HFFc6 (cell line): ENCODE measurements around the gene THBS2. TPM values are rescaled to one million over a fixed set of nuclear protein-coding genes. Genes with fewer than 3 reads are reported as not detected.
"Not testable (repeated sequence)": the region's sequence is repeated elsewhere in the genome, so short reads cannot be mapped to it uniquely, and the experiment has no call there.

ENCODE experiments used
- DNase-seq: peaks from one replicate; pipeline ENCODE4 v3.0.0-alpha.2; 2018
- H3K27ac Mint-ChIP-seq: 2 replicates; pipeline ENCODE4 v1.8.0; 2020; ENCODE audit warnings: mild to moderate bottlenecking, mixed read lengths
- H3K27me3 Mint-ChIP-seq: 2 replicates; pipeline ENCODE4 v1.8.0; 2021; ENCODE audit warnings: mild to moderate bottlenecking, moderate library complexity, mixed read lengths; ENCODE audit not compliant: insufficient read depth
- H3K36me3 Mint-ChIP-seq: 2 replicates; pipeline ENCODE4 v1.8.0; 2021; ENCODE audit warnings: low read depth, mixed read lengths
- H3K4me1 Mint-ChIP-seq: 2 replicates; pipeline ENCODE4 v1.8.0; 2020; ENCODE audit warnings: low read depth, mixed read lengths
- H3K4me3 Mint-ChIP-seq: 2 replicates; pipeline ENCODE4 v1.8.0; 2020; ENCODE audit warnings: mild to moderate bottlenecking, moderate library complexity, mixed read lengths
- H3K9me3 Mint-ChIP-seq: 2 replicates; pipeline ENCODE4 v1.8.0; 2020; ENCODE audit warnings: mild to moderate bottlenecking, mixed read lengths
- total RNA-seq, 6 experiments: library from RNA; stranded (reverse); fragmentation: NEBNext Ultra II Directional; extraction: Animal tissue kit (Norgen Biotek cat#: 25700); gene quantifications; 2 replicates in 1 of 6; 3 replicates in 5 of 6; pipeline ENCODE4 v1.2.3, GENCODE V29; 2021
- TF ChIP-seq, protein P1 (sequence below): fragments of 200-600 bp; sonication (generic); IDR thresholded peaks from 2 replicates; pipeline ENCODE4 v1.5.0; 2021; ENCODE audit warnings: antibody characterized with exemption, mild to moderate bottlenecking

THBS2 gene
- total RNA-seq, 6 experiments from 2014 or later: 156 to 254 (median 218) TPM

DNA sequence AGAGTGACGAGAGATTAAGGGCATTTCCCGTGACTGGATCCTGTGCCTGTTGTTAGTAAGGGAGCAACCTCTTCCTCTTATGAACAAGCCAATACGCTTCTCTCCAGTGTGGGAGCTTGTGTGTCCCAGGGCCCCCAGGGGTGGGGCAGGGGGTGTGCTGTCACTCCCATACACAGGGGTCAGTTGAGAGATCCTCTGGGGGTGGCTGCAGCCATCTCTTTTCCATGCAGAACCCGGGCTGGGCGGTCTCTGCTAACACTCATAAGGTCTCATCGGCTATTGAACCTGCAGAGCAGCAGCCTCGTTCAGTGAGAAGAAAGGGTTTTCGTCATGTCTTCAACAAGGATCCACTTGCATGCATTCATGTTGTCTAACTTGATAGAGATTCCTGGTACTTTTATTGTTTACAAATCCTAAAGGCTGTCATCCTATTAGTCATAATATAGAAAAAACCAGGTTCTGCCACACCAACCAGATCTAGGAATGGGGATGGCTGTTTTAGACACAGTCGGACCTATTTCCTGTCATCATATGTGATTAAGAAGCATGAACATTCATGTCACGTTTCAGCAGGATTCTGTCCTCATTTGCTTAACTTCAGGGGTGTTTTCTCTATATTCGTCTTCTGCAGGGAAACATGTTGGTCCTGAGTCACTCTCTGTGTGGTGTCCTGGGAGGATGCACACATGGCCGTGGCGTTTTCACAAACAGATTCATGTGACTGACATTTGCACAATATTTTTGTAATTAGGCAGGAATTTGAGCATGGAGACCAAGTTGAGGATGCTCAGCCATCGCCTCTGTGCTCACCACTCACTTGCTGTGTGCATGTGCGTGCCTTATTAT, 13.3 kb upstream of the THBS2 start:
- Mint-ChIP-seq H3K27ac (peak overlapping the region; percentile 52), H3K36me3 (no peaks in the 10 kb centered on the region), H3K9me3 (peaks cover 3% of the 10 kb centered on the region; the same call in 1 of the 2 replicates), H3K4me1 (peaks cover 57% of the 10 kb centered on the region), H3K4me3 (no peak overlapping the region), H3K27me3 (0 out of 2 replicates have a peak, but pooled peaks cover 7% of the 10 kb centered on the region)
- TF ChIP-seq, protein P1, sequence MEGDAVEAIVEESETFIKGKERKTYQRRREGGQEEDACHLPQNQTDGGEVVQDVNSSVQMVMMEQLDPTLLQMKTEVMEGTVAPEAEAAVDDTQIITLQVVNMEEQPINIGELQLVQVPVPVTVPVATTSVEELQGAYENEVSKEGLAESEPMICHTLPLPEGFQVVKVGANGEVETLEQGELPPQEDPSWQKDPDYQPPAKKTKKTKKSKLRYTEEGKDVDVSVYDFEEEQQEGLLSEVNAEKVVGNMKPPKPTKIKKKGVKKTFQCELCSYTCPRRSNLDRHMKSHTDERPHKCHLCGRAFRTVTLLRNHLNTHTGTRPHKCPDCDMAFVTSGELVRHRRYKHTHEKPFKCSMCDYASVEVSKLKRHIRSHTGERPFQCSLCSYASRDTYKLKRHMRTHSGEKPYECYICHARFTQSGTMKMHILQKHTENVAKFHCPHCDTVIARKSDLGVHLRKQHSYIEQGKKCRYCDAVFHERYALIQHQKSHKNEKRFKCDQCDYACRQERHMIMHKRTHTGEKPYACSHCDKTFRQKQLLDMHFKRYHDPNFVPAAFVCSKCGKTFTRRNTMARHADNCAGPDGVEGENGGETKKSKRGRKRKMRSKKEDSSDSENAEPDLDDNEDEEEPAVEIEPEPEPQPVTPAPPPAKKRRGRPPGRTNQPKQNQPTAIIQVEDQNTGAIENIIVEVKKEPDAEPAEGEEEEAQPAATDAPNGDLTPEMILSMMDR: no peak
- peak; percentile 57 for DNase-seq

DNA sequence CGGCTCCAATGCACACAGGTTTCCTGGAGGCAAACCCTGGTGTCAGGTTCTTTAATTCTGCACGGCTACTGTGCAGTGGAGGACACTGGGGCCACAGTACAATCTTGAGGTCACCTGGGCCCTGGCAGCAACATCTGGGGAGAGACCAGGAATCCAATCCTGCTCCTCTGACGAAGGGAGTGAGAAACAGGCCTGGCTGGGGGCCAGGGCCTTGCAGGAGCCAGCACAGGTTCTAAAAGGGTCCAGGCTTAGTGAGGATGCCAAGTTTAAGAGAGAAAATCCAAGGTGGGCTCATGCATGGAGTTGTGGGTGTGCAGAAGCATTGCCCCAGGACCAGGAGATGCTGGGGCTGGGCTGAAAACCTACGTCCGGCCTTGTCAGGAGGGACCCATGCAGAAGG, 12.6 kb upstream of the THBS2 start:
- H3K27ac Mint-ChIP-seq: no peak overlapping the region
- no peaks in the 10 kb centered on the region for H3K36me3 Mint-ChIP-seq
- peaks cover 3% of the 10 kb centered on the region; the same call in 1 of the 2 replicates for H3K9me3 Mint-ChIP-seq
- no peak overlapping the region for H3K4me3 Mint-ChIP-seq
- TF ChIP-seq, protein P1: no peak
- peaks cover 50% of the 10 kb centered on the region for H3K4me1 Mint-ChIP-seq
- H3K27me3 Mint-ChIP-seq: 0 out of 2 replicates have a peak, but pooled peaks cover 7% of the 10 kb centered on the region
- no peak for DNase-seq

DNA sequence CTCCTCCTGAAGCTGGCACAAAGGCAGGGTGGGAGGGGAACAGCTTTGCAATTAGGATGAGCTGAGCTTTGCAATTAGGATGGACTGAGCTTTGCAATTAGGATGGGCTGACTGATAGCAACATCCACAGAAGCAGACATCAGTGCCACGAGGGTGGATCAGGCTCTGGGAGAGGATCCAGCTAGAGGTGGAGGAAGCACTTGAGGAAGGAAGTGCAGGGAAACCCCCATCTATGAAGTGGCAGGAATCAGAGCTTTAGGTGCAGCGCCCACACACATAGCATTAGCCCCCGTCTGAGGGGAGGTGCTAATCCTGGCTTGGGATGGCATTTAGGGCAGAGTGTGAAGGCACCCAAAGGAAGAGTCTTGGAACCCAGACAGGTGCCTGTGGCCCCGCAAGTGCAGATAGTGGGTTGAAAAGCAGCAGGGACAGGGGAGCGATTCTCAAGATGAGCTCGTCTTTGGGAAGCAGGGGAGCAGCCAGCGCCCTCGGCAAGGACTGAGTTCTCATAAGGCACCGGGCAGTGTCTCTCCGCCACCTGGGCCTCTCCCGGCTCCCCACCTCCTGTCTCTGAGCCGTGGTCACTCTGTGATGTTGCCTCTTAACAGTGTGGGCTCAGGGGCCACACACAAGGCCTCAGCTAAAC, 12.0 kb upstream of the THBS2 start:
- TF ChIP-seq, protein P1: no peak
- H3K27ac Mint-ChIP-seq: no peak overlapping the region
- H3K36me3 Mint-ChIP-seq: no peaks in the 10 kb centered on the region
- peaks cover 3% of the 10 kb centered on the region; the same call in 1 of the 2 replicates for H3K9me3 Mint-ChIP-seq
- no peak overlapping the region for H3K4me3 Mint-ChIP-seq
- H3K4me1 Mint-ChIP-seq: peaks cover 45% of the 10 kb centered on the region
- H3K27me3 Mint-ChIP-seq: 0 out of 2 replicates have a peak, but pooled peaks cover 7% of the 10 kb centered on the region
- DNase-seq: no peak

DNA sequence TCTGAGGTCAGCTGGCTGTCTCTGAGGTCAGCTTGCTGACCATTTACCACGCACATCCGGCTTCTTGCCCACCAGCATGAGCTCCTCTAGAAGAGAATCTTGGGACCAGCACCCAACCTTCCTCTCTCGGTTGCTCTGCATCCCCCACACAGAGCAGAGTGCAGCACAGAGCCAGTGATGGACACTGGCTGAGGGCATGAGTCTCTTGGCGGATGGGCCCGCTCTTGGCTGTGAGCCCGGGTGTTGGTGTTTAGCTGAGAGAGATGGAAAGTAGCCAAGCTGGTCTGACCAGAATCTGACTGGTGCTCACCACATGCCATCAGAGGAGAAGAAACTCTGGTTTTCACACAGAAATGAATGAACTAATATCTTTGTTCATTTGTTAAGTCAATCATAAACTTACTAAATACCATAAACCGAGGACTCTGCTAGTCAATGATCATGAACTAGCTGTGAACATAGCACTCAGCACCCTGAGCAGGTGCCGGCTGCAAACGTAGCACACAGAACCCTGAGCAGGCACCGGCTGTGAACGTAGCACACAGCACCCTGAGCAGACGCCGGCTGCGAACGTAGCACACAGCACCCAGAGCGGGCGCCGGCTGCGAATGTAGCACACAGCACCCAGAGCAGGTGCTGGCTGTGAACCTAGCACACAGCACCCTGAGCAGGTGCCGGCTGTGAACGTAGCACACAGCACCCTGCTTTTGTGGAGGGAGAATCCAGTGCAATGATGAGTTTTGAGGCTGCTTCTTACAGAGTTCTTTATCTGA, 10.4 kb upstream of the THBS2 start:
- DNase-seq: peak; percentile 56
- H3K36me3 Mint-ChIP-seq: no peaks in the 10 kb centered on the region
- peaks cover 30% of the 10 kb centered on the region for H3K4me1 Mint-ChIP-seq
- no peak overlapping the region for H3K4me3 Mint-ChIP-seq
- peaks cover 7% of the 10 kb centered on the region; the same call in 1 of the 2 replicates for H3K27me3 Mint-ChIP-seq
- TF ChIP-seq, protein P1: no peak
- H3K9me3 Mint-ChIP-seq: peaks cover 3% of the 10 kb centered on the region; the same call in 1 of the 2 replicates
- no peak overlapping the region for H3K27ac Mint-ChIP-seq

DNA sequence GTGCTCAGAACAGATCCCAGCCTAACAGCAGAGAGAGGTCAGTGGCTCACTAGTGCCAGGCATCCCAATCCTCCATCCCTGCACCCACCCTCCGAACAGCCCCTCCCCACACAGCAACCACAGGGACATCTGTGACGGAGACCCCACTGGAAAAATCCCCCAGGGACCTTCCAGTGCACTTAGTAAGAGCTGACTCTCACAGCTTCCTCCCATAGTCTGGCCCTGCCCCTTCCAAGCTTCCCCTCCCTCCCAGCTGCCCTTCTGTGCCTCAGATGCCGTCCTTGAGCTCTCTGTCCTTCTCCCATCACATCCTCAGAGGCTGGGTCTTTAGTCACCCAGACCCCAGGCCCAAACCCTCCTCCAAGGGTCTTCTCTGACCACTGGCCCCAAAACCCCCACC, 9.7 kb upstream of the THBS2 start:
- peaks cover 10% of the 10 kb centered on the region for H3K27me3 Mint-ChIP-seq
- no peaks in the 10 kb centered on the region for H3K36me3 Mint-ChIP-seq
- H3K4me1 Mint-ChIP-seq: peaks cover 28% of the 10 kb centered on the region
- no peak for DNase-seq
- H3K9me3 Mint-ChIP-seq: peaks cover 4% of the 10 kb centered on the region; the same call in 1 of the 2 replicates
- TF ChIP-seq, protein P1: no peak
- no peak overlapping the region for H3K27ac Mint-ChIP-seq
- no peak overlapping the region for H3K4me3 Mint-ChIP-seq

DNA sequence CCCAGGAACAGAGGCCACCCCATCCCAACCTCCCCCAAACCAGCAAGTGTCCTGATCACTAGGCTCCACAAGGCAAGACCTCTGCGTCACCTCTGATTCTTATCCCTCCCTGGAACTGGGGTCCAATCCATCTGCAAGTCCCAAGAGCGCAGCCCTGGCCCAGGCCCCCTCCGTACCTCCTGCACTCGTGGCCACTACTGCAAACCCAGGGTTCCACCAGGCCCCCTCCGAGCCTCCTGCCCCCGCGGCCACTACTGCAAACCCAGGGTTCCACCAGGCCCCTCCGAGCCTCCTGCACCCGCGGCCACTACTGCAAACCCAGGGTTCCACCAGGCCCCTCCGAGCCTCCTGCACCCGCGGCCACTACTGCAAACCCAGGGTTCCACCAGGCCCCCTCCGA, 9.0 kb upstream of the THBS2 start:
- peaks cover 13% of the 10 kb centered on the region for H3K27me3 Mint-ChIP-seq
- H3K9me3 Mint-ChIP-seq, H3K4me3 Mint-ChIP-seq, DNase-seq, H3K27ac Mint-ChIP-seq, H3K36me3 Mint-ChIP-seq: not testable (repeated sequence)
- peaks cover 24% of the 10 kb centered on the region for H3K4me1 Mint-ChIP-seq
